CD4-positive, alpha-beta T cell treated with Interleukin-2 at 100 ng/mL for 4 hours (primary cell): ENCODE measurements around the gene OR6B2.

Experiments
- DNase-seq: peaks from one replicate; pipeline ENCODE4 v3.0.0-alpha.2; 2020; ENCODE audit warnings: low spot score

The OR6B2 gene

GRCh38 chr2:240041363-240041762 is 11.1 kb upstream of the OR6B2 start:
- no peak for DNase-seq

DNA sequence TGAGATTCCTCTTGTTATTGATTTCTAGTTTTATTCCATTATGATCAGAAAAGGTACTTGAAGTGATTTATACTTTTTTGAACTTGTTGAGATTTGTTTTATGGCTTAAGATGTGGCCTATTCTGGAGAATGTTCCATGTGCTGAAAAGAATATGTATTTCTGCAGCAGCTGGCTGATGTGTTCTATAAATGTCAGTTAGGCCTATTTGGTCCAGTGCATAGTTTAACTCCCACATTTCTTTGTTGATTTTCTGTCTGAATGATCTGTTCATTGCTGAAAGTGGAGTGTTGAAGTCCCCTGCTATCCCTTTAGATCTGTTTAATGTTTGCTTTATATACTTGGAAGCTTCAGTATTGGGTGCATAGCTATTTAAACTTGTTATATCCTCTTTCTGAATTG is 7.1 kb upstream of the OR6B2 start:
- no peak for DNase-seq

DNA sequence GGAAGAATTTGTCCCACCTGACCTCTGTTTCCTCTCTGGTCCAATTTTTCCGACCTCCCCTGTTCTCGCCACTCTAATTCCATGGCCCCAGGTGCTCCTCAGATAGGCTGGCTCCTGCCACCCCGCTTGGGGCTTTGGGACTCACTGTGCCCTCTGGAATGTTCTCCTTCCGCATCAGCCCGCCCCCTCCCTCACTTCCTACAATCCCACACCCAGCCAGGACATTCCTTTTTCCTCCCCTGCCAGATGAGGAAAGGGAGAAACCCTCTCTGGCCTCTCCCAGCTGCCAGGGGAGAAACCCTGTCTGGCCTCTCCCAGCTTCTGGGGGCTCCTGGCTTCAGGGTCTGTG is 3.1 kb upstream of the OR6B2 start:
- no peak for DNase-seq

DNA sequence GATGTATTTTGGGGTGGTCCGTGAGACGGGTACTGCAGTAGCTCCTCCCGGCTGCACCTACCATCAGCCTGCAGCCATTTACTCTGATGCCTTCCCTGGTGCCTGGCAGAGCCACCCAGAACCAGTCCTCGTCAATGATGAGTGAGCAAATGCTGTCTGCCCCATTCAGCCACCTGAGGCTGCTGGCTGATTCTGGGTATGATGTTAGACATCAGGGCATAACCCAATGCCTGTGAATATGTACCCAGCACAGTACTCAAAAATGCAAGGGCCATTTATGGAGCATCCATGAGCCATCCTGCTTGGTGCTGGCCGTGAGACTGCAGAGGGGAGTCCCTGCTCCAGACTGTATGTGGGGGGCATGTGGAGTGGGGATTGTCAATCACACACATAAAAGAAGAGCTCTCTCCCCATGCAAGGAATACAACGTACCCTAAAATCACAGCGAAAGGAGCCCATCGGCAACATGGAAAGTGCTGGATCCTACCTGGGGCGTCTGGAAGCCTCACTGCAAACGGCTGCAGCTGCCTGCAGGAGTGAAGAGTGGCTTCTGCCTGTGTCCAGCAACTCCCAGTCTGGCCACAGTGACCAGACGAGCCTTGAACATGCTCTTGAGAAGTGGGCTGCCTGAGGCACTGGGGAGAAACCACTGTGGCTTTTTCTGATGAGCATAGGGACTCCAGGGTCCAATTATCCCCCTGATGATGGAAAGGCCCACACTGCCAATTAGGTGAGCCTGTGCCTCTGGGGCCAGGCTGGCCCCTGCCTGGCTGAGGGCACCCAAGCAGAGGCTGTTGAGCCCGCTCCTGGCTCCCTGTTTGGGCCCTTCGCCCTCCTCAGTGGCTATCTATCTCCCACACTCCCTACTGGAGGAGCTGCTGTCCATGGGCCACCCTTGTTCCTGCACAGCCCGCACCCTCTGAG is 2.4 kb upstream of the OR6B2 start:
- DNase-seq: no peak

- peak; percentile 4 for DNase-seq
These were observed 5.5 kb downstream of the OR6B2 start for GRCh38 chr2:240024766-240025165.

DNA sequence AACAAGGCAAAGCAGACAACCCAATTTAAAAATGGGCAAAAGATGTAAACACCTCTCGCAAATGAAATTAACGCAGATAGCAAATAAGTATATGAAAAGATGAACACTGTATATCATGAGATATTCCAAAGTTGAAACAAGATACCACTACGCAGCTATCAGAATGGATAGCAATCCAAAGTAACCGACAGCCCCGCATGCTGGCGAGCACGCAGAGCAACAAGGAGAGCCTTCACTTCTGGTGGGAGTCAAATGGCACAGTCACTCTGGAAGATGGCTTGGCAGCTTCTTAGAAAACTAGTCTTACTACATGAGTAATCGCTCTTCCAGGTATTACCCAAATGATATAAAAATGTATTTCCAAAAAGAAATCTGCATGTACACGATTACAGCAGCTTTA is 6.4 kb downstream of the OR6B2 start:
- DNase-seq: no peak

DNA sequence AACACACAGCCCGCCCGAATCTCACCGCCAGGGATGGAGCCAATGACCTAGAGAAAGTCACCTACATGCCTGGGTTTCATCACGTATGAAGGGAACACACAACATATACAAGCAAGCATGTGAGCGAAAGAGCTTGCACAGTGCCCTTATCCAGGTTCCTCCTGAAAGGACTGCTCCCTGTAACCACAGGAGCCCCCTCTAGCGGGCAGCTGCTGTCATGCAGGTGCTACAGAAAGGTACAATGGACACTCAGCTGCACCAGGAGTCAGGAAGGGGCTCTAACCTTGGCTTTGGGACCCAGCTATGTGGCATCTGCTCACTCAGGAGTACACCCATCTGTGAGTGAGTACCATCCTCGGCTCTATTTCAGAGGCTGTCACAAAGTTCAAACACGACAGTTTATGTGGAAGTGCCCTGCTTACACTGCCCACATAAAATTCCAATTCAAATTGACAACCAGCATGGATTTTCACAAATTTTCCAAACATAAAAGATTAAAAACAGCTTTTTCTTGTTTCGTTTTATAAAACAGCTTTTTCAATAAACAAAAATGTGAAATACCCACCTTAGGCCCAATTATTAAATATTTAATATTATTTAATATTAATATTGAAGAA is 8.6 kb downstream of the OR6B2 start:
- peak; percentile 61 for DNase-seq

DNA sequence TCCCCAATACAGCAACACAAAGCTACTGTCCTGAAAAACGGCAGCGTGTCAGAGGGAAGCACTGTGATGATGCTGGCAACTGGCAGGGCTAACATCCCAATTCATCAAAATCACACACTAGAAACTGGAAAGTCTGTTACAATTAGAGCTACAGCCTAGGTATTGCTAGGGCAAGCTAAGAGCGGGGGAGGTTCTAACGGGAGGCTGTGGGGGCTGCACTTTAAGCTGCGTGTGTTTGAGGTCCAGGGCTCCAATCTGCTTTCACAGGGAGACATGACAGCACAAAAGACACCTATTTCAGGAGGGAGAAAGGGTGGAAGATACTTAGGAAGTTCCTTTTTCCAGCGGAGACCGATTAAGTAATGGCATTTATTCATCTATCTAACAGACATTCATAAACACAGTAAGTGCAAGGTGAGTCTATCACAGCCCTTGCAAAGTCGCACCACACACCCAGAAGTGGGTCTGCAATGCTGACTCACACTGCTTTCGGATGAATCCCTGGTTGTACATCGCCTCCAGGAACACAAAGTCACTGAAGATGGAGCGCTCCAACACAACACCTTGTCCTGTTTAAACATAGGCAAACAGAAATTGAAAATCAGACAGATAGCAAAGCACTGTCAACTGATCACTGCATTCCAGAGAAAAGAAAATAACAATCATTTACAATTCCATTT is 12.0 kb downstream of the OR6B2 start:
- DNase-seq: no peak

- DNase-seq: no peak
These were observed 15.9 kb downstream of the OR6B2 start for GRCh38 chr2:240014327-240014726.

DNA sequence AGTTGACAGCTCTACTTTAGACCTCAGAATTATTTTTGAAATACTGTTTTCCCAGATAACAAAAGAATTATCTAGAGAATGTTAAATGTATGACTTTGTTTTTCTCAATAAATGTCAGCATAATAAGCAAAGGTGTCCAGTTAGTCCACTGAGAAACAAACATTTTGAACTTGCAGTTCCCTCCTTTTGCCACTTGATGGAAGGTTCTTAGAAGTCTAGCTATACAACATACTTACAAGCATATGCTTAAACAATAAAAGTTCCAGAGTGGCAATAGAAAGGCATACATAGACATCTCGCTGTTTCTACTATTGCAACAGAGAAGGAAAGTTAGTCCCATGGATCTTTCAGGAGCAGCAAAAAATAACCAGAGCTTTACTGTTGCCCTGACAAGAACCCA is 16.9 kb downstream of the OR6B2 start:
- DNase-seq: no peak

- no peak for DNase-seq
These were observed 27.2 kb downstream of the OR6B2 start for GRCh38 chr2:240002983-240003382.

- no peak for DNase-seq
These were observed 29.6 kb downstream of the OR6B2 start for GRCh38 chr2:240000671-240001070.

GRCh38 chr2:239997686-239998409 is 32.4 kb downstream of the OR6B2 start:
- no peak for DNase-seq

DNA sequence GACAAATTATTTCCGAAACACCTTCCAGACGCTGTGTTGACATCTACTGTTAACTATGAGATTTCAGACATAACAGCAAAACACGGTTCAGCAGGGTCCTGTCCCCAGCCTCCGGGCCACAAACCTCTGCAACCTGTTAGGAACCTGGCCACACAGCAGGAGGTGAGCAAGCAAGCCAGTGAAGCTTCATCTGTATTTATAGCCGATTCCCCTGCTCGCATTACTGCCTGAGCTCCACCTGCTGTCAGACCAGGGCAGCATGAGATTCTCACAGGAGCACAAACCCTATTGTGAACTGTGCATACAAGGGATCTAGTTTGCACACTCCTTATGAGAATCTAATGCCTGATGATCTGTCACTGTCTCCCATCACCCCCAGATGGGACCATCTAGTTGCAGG is 36.1 kb downstream of the OR6B2 start:
- DNase-seq: no peak

DNA sequence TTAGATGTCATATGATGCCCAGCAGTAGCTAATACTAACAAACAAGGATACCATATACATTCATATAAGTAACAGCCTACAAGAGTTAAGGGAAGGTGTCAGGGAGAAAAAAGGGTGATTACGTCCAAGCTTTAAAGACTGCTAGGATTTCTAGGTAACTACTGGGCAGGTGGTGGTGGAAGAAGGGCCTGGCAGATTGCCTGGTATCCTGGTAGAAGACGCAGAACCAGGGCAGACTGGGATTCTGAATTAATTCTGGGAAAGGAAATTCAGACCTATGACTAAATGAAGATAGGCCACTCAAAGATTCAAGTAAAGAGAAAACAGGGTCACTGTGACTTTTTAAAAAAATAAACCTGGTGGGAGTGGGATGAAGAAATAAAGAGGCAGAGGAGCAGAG is 36.9 kb downstream of the OR6B2 start:
- DNase-seq: no peak

DNA sequence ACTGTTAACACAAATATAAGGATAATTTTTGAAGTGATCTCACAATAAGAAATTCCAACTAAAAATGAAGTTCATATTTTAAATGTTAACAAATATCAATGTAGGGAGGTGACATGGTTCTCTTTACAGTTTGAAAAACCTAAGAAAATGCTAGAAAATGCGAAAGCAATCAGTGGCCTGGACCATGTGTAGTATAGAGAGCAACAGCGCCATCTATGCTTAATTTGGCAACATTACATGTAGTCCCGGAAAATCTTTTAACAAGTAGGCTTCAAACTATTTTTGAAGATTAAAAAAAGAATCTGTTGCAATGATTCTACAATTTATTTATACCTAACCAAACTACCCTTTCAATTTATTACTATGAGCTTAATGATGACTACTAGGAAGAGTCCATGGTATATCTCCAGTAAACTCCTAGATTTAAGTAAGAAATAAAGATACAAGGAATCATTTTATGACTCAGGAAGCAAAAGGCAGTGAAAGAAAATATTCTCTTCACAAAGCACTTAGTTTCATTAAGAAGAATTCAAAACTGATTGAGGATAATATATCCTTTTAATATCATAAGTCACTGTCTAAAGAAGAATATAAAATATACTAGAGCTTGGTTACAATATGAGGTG is 38.4 kb downstream of the OR6B2 start:
- DNase-seq: peak; percentile 57

DNA sequence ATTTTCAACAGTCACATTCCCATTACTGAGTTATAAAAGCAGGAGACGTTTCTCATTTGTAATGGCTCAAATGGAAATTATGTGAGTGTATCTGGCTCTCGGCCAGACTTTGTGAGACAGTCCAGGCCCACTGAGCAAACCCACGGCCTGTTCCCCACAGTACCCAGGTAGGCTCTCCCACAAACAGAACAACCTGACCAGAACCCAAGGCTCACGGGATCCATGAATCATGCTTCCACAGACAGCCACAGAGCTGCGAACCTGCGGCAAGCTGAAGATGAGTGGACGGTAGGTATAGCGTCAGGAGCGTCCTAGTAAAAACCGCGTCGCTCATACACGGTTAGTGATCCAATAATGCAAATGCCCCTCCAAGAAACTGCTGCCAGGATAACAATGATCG is 39.3 kb downstream of the OR6B2 start:
- DNase-seq: no peak

GRCh38 chr2:239985356-239985755 is 44.9 kb downstream of the OR6B2 start:
- DNase-seq: no peak

DNA sequence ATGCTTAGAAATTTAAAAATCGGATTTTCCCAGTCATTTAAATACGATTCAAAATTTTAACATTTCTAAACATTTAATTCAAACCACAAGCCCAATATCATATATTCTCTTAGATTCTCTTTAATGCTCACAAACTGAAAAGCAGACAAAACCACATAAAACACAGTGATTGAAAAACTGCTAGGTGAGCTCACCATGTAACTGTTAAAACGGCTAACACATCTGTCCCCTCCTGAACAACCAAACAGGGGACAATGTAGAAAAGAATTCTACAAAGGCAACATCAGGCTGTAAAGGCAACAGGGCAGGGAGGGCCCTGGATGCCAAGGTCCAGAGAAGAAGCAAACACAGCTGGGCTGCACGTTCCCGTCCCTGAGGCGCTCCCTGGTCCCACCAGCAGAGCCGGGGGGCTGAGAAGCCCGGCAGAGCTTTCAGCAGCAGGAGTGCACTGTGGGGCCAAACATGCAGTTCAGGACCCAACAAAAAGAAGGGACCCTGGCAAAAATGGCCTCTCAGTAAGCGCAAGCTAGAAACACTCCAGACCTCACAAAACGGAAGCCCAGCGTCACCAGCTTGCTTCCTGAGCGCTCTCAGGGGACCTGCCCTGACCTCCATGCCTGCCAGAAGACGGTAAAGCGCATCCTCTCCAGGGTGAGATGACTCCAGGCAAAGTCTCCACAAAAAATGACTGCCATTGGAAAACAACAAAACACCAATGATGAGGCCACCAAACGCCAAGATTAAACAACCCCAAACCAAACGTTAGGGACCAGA is 45.6 kb downstream of the OR6B2 start:
- DNase-seq: no peak

- DNase-seq: no peak
These were observed 47.0 kb downstream of the OR6B2 start for GRCh38 chr2:239983004-239983778.
